ES-I3 (cell line): ENCODE results near the gene ASPSCR1.

ENCODE experiments used
- H3K36me3 ChIP-seq: 2 replicates; pipeline ENCODE4 v1.6.1; 2013; ENCODE audit warnings: mild to moderate bottlenecking, low read length, control low read depth, moderate library complexity; ENCODE audit not compliant: insufficient read depth
- H3K4me1 ChIP-seq: 2 replicates; pipeline ENCODE4 v1.6.1; 2013; ENCODE audit warnings: mild to moderate bottlenecking, control low read depth, low read length; ENCODE audit not compliant: insufficient read depth
- H3K9ac ChIP-seq: 2 replicates; pipeline ENCODE4 v1.6.1; 2013; ENCODE audit warnings: low read depth, mild to moderate bottlenecking, low read length, moderate library complexity
- H3K9me3 ChIP-seq: 2 replicates; pipeline ENCODE4 v1.6.1; 2013; ENCODE audit warnings: mild to moderate bottlenecking, low read length, moderate library complexity; ENCODE audit not compliant: control insufficient read depth, insufficient read depth

ASPSCR1 gene

GRCh38 chr17:82012261-82012639 is 34.8 kb downstream of the ASPSCR1 start:
- no peaks in the 10 kb centered on the region for H3K36me3 ChIP-seq
- no peaks in the 10 kb centered on the region; the same call in 1 of the 2 replicates for H3K4me1 ChIP-seq

GRCh38 chr17:82012640-82013295 is 35.3 kb downstream of the ASPSCR1 start:
- Histone ChIP-seq H3K9me3 (no peaks in the 10 kb centered on the region), H3K36me3 (no peaks in the 10 kb centered on the region), H3K4me1 (no peaks in the 10 kb centered on the region; the same call in 1 of the 2 replicates), H3K9ac (no peak overlapping the region)

More at GRCh38 chr17:82012261-82012639, 34.8 kb downstream of the ASPSCR1 start:
- H3K9ac ChIP-seq: no peak overlapping the region
- H3K9me3 ChIP-seq: no peaks in the 10 kb centered on the region

DNA sequence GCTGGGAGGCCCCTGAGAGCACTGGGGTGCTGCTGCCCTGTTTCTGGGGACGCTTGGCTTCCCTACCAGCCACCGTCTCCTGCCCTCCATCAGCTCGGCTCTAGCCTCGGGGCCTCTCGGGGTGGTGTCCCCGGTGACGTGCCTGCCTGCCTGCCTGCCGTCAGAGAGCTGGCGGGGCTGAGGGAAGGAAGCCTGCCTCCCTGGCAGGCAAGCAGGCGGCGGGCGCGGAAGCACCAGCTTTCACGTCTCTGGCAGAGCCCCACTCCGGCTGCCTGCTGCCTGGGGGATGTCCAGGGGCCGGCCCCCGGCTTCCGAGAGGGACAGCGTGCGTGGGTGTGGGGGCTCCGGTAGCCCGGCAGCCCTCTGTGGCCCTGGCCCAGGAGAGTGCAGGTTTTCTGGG is 35.9 kb downstream of the ASPSCR1 start:
- H3K9ac ChIP-seq: no peak overlapping the region

GRCh38 chr17:82013772-82014321 is 36.4 kb downstream of the ASPSCR1 start:
- Histone ChIP-seq H3K9ac (no peak overlapping the region), H3K36me3 (no peaks in the 10 kb centered on the region), H3K9me3 (no peaks in the 10 kb centered on the region), H3K4me1 (no peaks in the 10 kb centered on the region; the same call in 1 of the 2 replicates)

More for the DNA sequence above, 35.9 kb downstream of the ASPSCR1 start:
- Histone ChIP-seq H3K4me1 (no peaks in the 10 kb centered on the region; the same call in 1 of the 2 replicates), H3K9me3 (no peaks in the 10 kb centered on the region), H3K36me3 (no peaks in the 10 kb centered on the region)

GRCh38 chr17:82014432-82014831 is 37.0 kb downstream of the ASPSCR1 start:
- Histone ChIP-seq H3K9me3 (no peaks in the 10 kb centered on the region), H3K36me3 (no peaks in the 10 kb centered on the region), H3K4me1 (no peaks in the 10 kb centered on the region; the same call in 1 of the 2 replicates), H3K9ac (no peak overlapping the region)

DNA sequence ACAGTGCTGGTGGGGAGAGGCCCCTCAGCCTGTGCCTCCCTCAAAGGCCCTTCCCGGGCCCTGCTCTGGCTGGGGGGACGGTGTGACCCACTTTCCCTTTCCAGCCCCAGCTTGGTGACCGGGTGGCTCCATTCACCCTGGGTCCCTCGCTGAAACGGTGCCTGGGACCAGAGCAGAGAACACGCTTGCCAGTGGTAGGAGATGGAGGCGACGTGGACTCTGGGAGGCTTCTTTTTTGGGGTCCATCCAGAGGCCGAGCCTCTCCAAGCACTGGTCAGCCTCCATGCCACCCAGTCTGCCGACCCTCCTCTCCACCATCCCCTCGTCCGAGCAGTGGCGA is 37.5 kb downstream of the ASPSCR1 start:
- Histone ChIP-seq H3K9me3 (no peaks in the 10 kb centered on the region), H3K36me3 (no peaks in the 10 kb centered on the region), H3K9ac (no peak overlapping the region), H3K4me1 (no peaks in the 10 kb centered on the region; the same call in 1 of the 2 replicates)

DNA sequence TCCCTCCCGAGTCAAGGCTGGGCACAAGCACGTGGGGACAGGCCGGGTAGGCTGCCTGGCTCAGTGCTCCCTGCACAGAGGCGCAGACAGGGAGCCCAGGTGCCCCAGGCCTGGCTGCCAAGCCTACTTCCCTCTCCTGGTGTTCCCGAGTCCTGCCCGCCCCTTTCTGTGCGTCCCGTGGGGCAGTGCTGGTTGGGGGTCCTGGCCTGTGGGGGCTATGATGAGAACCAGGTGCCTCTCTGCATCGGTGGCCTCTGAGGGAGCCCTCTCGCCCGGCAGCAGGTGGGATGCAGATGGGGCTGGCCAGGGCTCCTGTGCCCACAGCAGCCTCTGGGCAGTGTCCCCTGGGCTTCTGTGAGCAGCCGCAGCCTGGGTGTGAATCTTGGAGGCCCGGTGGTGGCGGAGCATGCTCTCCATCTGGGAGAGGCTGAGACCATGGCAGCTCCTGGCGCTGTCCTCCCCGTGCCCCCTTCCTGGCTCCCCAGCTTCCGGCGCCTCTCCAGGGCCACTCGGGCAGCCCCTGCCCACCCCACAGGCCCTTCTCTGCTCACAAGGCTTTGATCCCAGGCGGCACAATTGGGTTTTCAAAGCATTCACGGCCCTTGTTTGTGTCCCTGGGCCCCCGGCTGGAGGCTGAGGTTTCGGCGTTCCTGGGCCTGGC is 38.0 kb downstream of the ASPSCR1 start:
- no peak overlapping the region for H3K9ac ChIP-seq
- H3K9me3 ChIP-seq: no peaks in the 10 kb centered on the region
- no peaks in the 10 kb centered on the region; the same call in 1 of the 2 replicates for H3K4me1 ChIP-seq
- H3K36me3 ChIP-seq: no peaks in the 10 kb centered on the region

DNA sequence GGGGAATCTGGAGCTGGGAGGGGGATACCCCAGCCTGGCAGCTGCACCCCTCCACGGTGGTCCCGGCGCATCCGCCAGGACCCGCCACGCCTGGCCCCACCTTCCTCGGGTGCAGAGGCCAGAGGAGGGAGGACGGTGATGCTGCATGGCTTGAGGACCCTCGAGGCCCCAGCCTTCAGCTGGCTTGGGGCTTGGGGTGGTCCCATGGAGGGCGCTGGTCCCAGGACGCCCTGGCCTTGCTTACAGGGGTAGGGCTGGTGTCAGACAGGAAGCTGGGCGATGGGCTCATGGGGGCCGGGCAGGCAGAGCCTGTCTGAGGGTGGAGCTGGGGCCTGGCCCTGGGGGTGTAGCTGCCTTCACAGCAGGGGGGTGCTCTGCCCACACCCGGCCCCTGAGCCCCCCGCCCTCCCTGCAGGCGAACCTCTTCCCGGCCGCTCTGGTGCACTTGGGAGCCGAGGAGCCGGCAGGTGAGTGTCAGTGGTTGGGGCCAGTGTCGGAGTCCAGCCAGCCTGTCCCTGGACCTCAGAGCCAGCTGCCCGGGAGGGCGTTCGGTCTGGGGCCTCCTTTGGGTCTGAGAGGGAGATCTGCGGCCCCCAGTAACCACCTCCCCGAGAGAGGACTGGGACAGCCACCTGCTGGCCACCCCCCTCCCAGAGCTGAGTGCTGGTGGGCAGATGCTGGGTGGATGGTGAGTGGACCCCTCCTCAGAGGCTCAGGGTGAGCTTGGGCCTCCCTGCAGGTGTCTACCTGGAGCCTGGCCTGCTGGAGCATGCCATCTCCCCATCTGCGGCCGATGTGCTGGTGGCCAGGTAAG is 38.8 kb downstream of the ASPSCR1 start:
- no peaks in the 10 kb centered on the region; the same call in 1 of the 2 replicates for H3K4me1 ChIP-seq
- no peaks in the 10 kb centered on the region for H3K9me3 ChIP-seq
- no peak overlapping the region for H3K9ac ChIP-seq
- no peaks in the 10 kb centered on the region for H3K36me3 ChIP-seq

GRCh38 chr17:82016875-82017459 is 39.5 kb downstream of the ASPSCR1 start:
- Histone ChIP-seq H3K4me1 (no peaks in the 10 kb centered on the region; the same call in 1 of the 2 replicates), H3K9ac (no peak overlapping the region), H3K36me3 (no peaks in the 10 kb centered on the region), H3K9me3 (no peaks in the 10 kb centered on the region)

DNA sequence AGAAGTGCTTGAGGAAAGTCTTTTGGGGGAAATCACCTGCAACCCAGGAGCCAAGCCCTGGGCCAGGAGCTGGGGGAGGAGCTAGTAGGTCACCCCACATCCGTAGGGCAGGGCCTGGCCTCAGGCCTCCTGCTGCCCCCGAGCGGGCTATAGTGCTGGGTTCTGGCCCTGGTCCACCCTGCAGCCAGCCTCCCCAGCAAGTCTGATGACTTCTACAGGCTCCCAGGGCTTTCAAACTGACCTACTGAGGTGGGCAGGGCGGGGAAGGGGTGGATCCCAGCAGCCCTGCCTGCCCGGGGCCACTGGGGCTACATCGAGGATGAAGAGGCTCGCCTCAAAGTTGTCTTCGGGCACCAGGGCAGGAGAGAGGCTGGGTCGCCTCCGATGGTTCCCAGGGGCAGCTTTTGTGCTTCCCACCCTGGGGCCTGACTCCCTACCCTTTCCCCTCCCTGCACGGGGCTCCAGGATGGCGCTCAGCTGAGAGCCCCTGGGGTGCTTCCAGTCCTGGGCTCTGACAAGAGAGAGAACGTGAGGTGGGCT is 40.3 kb downstream of the ASPSCR1 start:
- Histone ChIP-seq H3K36me3 (no peaks in the 10 kb centered on the region), H3K4me1 (no peaks in the 10 kb centered on the region; the same call in 1 of the 2 replicates), H3K9ac (no peak overlapping the region), H3K9me3 (no peaks in the 10 kb centered on the region)

DNA sequence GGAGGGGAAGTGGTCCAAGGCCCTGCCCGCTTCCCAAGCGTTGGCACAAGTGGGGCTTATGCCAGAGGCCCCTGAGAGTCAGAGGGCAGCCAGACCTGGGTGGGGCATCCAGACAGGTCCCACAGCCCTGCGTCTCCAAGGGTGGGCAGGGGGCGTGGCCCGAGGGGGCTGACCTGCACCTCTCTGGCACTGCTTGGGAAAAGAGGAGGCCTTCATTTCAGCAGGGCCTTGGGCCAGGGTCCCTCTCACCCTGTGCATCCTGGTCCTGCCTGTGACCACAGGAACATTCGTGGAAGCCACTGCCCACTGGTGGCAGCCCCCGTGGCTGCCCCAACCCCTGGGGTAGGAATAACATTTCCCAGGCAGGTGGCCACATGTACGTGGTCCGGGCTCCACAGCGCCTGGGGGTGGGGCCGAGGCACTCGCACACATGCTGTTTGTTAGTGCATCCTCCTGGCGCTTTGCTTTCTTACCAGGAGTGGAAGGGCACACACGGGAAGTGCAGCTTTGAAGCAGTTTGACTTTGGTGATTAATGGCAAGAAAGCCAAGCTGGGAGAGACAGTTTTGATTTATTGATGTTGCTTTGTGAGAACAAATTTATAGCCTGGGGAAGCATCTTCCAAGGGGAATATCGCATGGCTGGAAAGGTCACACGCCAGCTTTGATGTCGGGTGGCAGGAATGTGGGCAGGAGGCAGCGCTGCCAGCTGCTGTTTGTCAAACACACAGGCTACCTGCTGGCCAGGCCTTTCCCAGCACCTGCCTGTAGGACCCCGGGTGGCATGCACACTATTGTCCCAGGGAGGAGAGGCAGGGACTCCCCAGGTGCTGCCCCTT is 40.9 kb downstream of the ASPSCR1 start:
- H3K9me3 ChIP-seq: no peaks in the 10 kb centered on the region
- no peaks in the 10 kb centered on the region for H3K36me3 ChIP-seq
- no peaks in the 10 kb centered on the region; the same call in 1 of the 2 replicates for H3K4me1 ChIP-seq
- no peak overlapping the region for H3K9ac ChIP-seq

DNA sequence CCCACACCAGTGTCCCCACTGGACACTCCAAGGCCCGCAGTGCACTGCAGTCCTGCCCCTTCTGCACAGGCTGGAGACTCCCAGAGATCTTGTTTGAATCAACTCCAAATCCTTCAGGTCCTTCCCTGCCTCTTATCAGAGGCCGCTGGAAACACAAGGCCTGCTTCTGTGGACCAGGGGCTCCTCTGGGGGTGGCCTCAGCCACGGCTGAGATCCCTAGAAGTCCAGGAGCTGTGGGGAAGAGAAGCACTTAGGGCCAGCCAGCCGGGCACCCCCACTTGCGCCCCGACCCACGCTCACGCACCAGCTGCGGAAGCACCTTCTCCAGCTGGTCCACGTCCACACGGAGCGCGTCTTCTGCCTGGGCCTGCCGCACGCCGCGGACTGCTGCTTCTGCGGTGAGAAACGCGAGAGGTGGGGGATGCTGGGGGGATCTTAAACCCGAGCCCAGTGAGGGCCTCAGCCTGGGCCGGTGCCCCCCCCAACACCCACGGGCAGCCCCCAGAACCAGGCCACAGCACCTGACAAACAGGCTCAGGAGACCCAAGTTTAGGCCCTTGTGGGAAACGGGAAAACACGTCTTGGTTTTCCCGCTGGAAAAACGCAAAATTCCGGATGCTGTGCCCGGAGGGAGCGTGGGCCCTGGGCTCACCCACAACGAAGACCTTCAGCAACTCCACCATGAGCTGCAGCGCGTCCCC is 41.7 kb downstream of the ASPSCR1 start:
- Histone ChIP-seq H3K9me3 (no peaks in the 10 kb centered on the region), H3K4me1 (no peaks in the 10 kb centered on the region; the same call in 1 of the 2 replicates), H3K9ac (no peak overlapping the region), H3K36me3 (no peaks in the 10 kb centered on the region)
